Measurements from ENCODE around the gene AK9.
"Not testable (repeated sequence)": the region's sequence is repeated elsewhere in the genome, so short reads cannot be mapped to it uniquely, and the experiment has no call there.

AK9 gene

GRCh38 chr6:109628158-109629000 is 62.6 kb downstream of the AK9 start:
- no peak for DNase-seq (ENCODE audit: low read depth in 2 of 2, low spot score in 1 of 2)

- no peak for DNase-seq (ENCODE audit: low read depth in 2 of 2, low spot score in 1 of 2)
Measured at GRCh38 chr6:109626311-109626710, 64.7 kb downstream of the AK9 start.

GRCh38 chr6:109625199-109625598 is 65.8 kb downstream of the AK9 start:
- no peak for DNase-seq (ENCODE audit: low read depth in 2 of 2, low spot score in 1 of 2)

- no peak for DNase-seq (ENCODE audit: low read depth in 2 of 2, low spot score in 1 of 2)
Measured at GRCh38 chr6:109623288-109623687, 67.7 kb downstream of the AK9 start.

- DNase-seq (ENCODE audit: low read depth in 2 of 2, low spot score in 1 of 2) = no peak
Measured at GRCh38 chr6:109612268-109612667, 78.7 kb downstream of the AK9 start.

GRCh38 chr6:109611502-109611901 is 79.5 kb downstream of the AK9 start:
- no peak for DNase-seq (ENCODE audit: low read depth in 2 of 2, low spot score in 1 of 2)

- DNase-seq (ENCODE audit: low read depth in 2 of 2, low spot score in 1 of 2) = no peak
Measured at GRCh38 chr6:109610590-109610989, 80.4 kb downstream of the AK9 start.

- DNase-seq (ENCODE audit: low read depth in 2 of 2, low spot score in 1 of 2) = no peak
Measured at GRCh38 chr6:109609737-109610136, 81.3 kb downstream of the AK9 start.

- no peak for DNase-seq (ENCODE audit: low read depth in 2 of 2, low spot score in 1 of 2)
Measured at GRCh38 chr6:109606359-109606758, 84.6 kb downstream of the AK9 start.

GRCh38 chr6:109595998-109596397 is 95.0 kb downstream of the AK9 start:
- DNase-seq (ENCODE audit: low read depth in 2 of 2, low spot score in 1 of 2) = no peak

- DNase-seq (ENCODE audit: low read depth in 2 of 2, low spot score in 1 of 2) = no peak
Measured at GRCh38 chr6:109580519-109580918, 110.5 kb downstream of the AK9 start.

- no peak for DNase-seq (ENCODE audit: low read depth in 2 of 2, low spot score in 1 of 2)
Measured at GRCh38 chr6:109579361-109579760, 111.6 kb downstream of the AK9 start.

GRCh38 chr6:109569901-109570300 is 121.1 kb downstream of the AK9 start:
- DNase-seq (ENCODE audit: low read depth in 2 of 2, low spot score in 1 of 2) = not testable (repeated sequence)

GRCh38 chr6:109561844-109562243 is 129.2 kb downstream of the AK9 start:
- no peak for DNase-seq (ENCODE audit: low read depth in 2 of 2, low spot score in 1 of 2)

- no peak for DNase-seq (ENCODE audit: low read depth in 2 of 2, low spot score in 1 of 2)
Measured at GRCh38 chr6:109531446-109531845, 159.6 kb downstream of the AK9 start.

- DNase-seq (ENCODE audit: low read depth in 2 of 2, low spot score in 1 of 2) = no peak
Measured at GRCh38 chr6:109527989-109528388, 163.0 kb downstream of the AK9 start.

GRCh38 chr6:109526905-109527628 is 163.9 kb downstream of the AK9 start:
- peak in 1 of 2 donors; percentile 10 for DNase-seq (ENCODE audit: low read depth in 2 of 2, low spot score in 1 of 2)

GRCh38 chr6:109524129-109524528 is 166.9 kb downstream of the AK9 start:
- DNase-seq (ENCODE audit: low read depth in 2 of 2, low spot score in 1 of 2) = no peak

GRCh38 chr6:109523478-109523877 is 167.5 kb downstream of the AK9 start:
- DNase-seq (ENCODE audit: low read depth in 2 of 2, low spot score in 1 of 2) = no peak

- no peak for DNase-seq (ENCODE audit: low read depth in 2 of 2, low spot score in 1 of 2)
Measured at GRCh38 chr6:109521080-109521479, 169.9 kb downstream of the AK9 start.

- not testable (repeated sequence) for DNase-seq (ENCODE audit: low read depth in 2 of 2, low spot score in 1 of 2)
Measured at GRCh38 chr6:109519647-109520046, 171.4 kb downstream of the AK9 start.

- no peak for DNase-seq (ENCODE audit: low read depth in 2 of 2, low spot score in 1 of 2)
Measured at GRCh38 chr6:109516929-109517328, 174.1 kb downstream of the AK9 start.

Data from stimulated activated CD8-positive, alpha-beta memory T cell treated with anti-CD3 and anti-CD28 coated beads, Interleukin-4, amount 100 ng/mL, for 4 hours (primary cell).